Fibroblast of lung (primary cell): ENCODE measurements around the gene KRTAP4-6. TPM values are rescaled to one million over a fixed set of nuclear protein-coding genes. Genes with fewer than 3 reads are reported as not detected.
A peak's percentile ranks its signal among the peaks of the same experiment; 100 is the strongest.

Source experiments
- DNase-seq, 2 donors: peaks; one replicate each; pipeline versions ENCODE4 v3.0.0 to v3.0.0-alpha.2; 2010; ENCODE audit warnings: low read depth in 2 of 2
- H2AFZ ChIP-seq: 2 replicates; pipeline ENCODE4 v1.5.1; 2012; ENCODE audit warnings: low read length, control low read depth, inconsistent platforms
- H3K27ac ChIP-seq: 2 replicates; pipeline ENCODE4 v1.5.1; 2011; ENCODE audit warnings: low read length, control low read depth; ENCODE audit not compliant: insufficient read depth
- H3K27me3 ChIP-seq: 2 replicates; pipeline ENCODE4 v1.5.1; 2011; ENCODE audit warnings: mild to moderate bottlenecking, low read length; ENCODE audit not compliant: control insufficient read depth, insufficient read depth
- H3K36me3 ChIP-seq: 2 replicates; pipeline ENCODE4 v1.5.1; 2011; ENCODE audit warnings: low read length; ENCODE audit not compliant: control insufficient read depth, insufficient read depth
- H3K4me1 ChIP-seq: 2 replicates; pipeline ENCODE4 v1.5.1; 2011; ENCODE audit warnings: low read length; ENCODE audit not compliant: control insufficient read depth, insufficient read depth; ENCODE audit errors: extremely low read depth
- H3K4me2 ChIP-seq: 2 replicates; pipeline ENCODE4 v1.5.1; 2011; ENCODE audit warnings: low read length, control low read depth; ENCODE audit not compliant: insufficient read depth; ENCODE audit errors: extremely low read depth
- H3K4me3 ChIP-seq, 4 experiments: fragments of 200-600 bp in 1 of 4; sonication (generic) in 1 of 4; replicated peaks in 1 of 4; 2 replicates each; pipeline ENCODE4 v1.5.1; 2011 to 2016; ENCODE audit warnings: low read length in 4 of 4, low read depth in 3 of 4, mild to moderate bottlenecking in 3 of 4, control low read depth in 2 of 4, inconsistent platforms in 1 of 4, mixed read lengths in 1 of 4; ENCODE audit not compliant: insufficient read depth in 1 of 4; ENCODE audit errors: control extremely low read depth in 1 of 4
- H3K79me2 ChIP-seq: 2 replicates; pipeline ENCODE4 v1.5.1; 2012; ENCODE audit warnings: mild to moderate bottlenecking, low read length, inconsistent platforms; ENCODE audit not compliant: control insufficient read depth, insufficient read depth
- H3K9ac ChIP-seq: 2 replicates; pipeline ENCODE4 v1.5.1; 2011; ENCODE audit warnings: mild to moderate bottlenecking, low read length, control low read depth; ENCODE audit not compliant: insufficient read depth
- H3K9me3 ChIP-seq: 2 replicates; pipeline ENCODE4 v1.5.1; 2012; ENCODE audit warnings: low read depth, low read length; ENCODE audit not compliant: control insufficient read depth, insufficient read depth
- H4K20me1 ChIP-seq: 2 replicates; pipeline ENCODE4 v1.5.1; 2011; ENCODE audit warnings: low read length; ENCODE audit not compliant: control insufficient read depth, insufficient read depth; ENCODE audit errors: extremely low read depth
- CTCF ChIP-seq, 2 donors: IDR thresholded peaks in 1 of 2; conservative IDR thresholded peaks in 1 of 2; 1 replicate in 1 of 2; 2 replicates in 1 of 2; pipeline ENCODE4 v1.5.1; 2011 to 2012; ENCODE audit warnings: low read length in 2 of 2, control low read depth in 1 of 2, inconsistent platforms in 1 of 2, low read depth in 1 of 2, mild to moderate bottlenecking in 1 of 2
- EZH2 ChIP-seq: IDR thresholded peaks from 2 replicates; pipeline ENCODE4 v1.5.1; 2012; ENCODE audit warnings: low read length, control low read depth, mild to moderate bottlenecking; ENCODE audit errors: missing control alignments
- polyA plus RNA-seq, 2 donors: library from polyadenylated mRNA; depleted of rRNA in 1 of 2; stranded (reverse) in 1 of 2; unstranded in 1 of 2; fragments of >200 nt; gene quantifications; 2 replicates each; pipeline ENCODE4 v1.2.1, GENCODE V29; 2011 to 2012; ENCODE audit warnings: missing spikeins in 1 of 2
- total RNA-seq: library from RNA; depleted of rRNA; stranded (reverse); fragments of >200 nt; gene quantifications from 2 replicates; pipeline ENCODE4 v1.2.1, GENCODE V29; 2014

KRTAP4-6 gene
- total and polyA plus RNA-seq, 2 donors (not counting 1 experiment from before 2014, with no cell fraction given): not detected

- Histone ChIP-seq H3K79me2 (no peaks in the 10 kb centered on the region), H3K27ac (no peak overlapping the region), H3K36me3 (no peaks in the 10 kb centered on the region), H2AFZ (no peak overlapping the region), H3K27me3 (no peaks in the 10 kb centered on the region), H3K9me3 (no peaks in the 10 kb centered on the region), H4K20me1 (no peaks in the 10 kb centered on the region), H3K4me1 (no peaks in the 10 kb centered on the region), H3K9ac (no peak overlapping the region), H3K4me3 (no peak overlapping the region), H3K4me2 (no peak overlapping the region)
- DNase-seq: no peak
- TF ChIP-seq EZH2: no peak
- TF ChIP-seq CTCF (conservative IDR thresholded peaks at IDR 0.05 in 1 of 2, IDR thresholded peaks at IDR 0.05 in 1 of 2; ENCODE audit: low read depth in 1 of 2, low read length in 2 of 2): no peak
Measured at GRCh38 chr17:41185001-41185400, 44.7 kb upstream of the KRTAP4-6 start.

GRCh38 chr17:41184480-41184961, 44.2 kb upstream of the KRTAP4-6 start, which contains the start of gene KRTAP4-1:
KRTAP4-1 (minus strand) TSS chr17:41184911; CDS start chr17:41184854, 57 bp downstream.
- H3K4me3 ChIP-seq: no peak within 1 kb of the TSS
- H3K27me3 ChIP-seq: no peaks in the 10 kb centered on the region
- TF ChIP-seq CTCF (conservative IDR thresholded peaks at IDR 0.05 in 1 of 2, IDR thresholded peaks at IDR 0.05 in 1 of 2; ENCODE audit: low read depth in 1 of 2, low read length in 2 of 2): no peak
- TF ChIP-seq EZH2: no peak
- H3K9me3 ChIP-seq: no peaks in the 10 kb centered on the region
- H3K4me1 ChIP-seq: peaks cover 2% of the 10 kb centered on the region
- no peaks in the 10 kb centered on the region for H4K20me1 ChIP-seq
- no peaks in the 10 kb centered on the region for H3K79me2 ChIP-seq
- H3K27ac ChIP-seq: no peak within 1 kb of the TSS
- no peak within 1 kb of the TSS for H3K4me2 ChIP-seq
- H2AFZ ChIP-seq: no peak within 1 kb of the TSS
- no peak for DNase-seq
- no peaks in the 10 kb centered on the region for H3K36me3 ChIP-seq
- no peak within 1 kb of the TSS for H3K9ac ChIP-seq

GRCh38 chr17:41178843-41179616, 38.7 kb upstream of the KRTAP4-6 start:
- DNase-seq: peak in 1 of 2 donors; percentile 3
- H3K9ac ChIP-seq: no peak overlapping the region
- H3K4me2 ChIP-seq: no peak overlapping the region
- H2AFZ ChIP-seq: no peak overlapping the region
- no peaks in the 10 kb centered on the region for H3K9me3 ChIP-seq
- TF ChIP-seq CTCF (conservative IDR thresholded peaks at IDR 0.05 in 1 of 2, IDR thresholded peaks at IDR 0.05 in 1 of 2; ENCODE audit: low read depth in 1 of 2, low read length in 2 of 2) (no peak), EZH2 (no peak)
- H3K27ac ChIP-seq: no peak overlapping the region
- no peaks in the 10 kb centered on the region for H3K36me3 ChIP-seq
- H4K20me1 ChIP-seq: no peaks in the 10 kb centered on the region
- H3K4me3 ChIP-seq: no peak overlapping the region
- H3K4me1 ChIP-seq: peaks cover 7% of the 10 kb centered on the region
- H3K79me2 ChIP-seq: no peaks in the 10 kb centered on the region
- no peaks in the 10 kb centered on the region for H3K27me3 ChIP-seq
